NOMO-1 treated with DMSO at 0.1 percent for 48 hours (cell line): Measurements from ENCODE around the gene MUC5AC.
"Not testable (repeated sequence)": the region's sequence is repeated elsewhere in the genome, so short reads cannot be mapped to it uniquely, and the experiment has no call there.

Experiments
- DNase-seq: peaks from one replicate; lab custom pipeline; 2025; ENCODE audit not compliant: unreplicated experiment; lab: John Stamatoyannopoulos, UW

Gene MUC5AC

DNA sequence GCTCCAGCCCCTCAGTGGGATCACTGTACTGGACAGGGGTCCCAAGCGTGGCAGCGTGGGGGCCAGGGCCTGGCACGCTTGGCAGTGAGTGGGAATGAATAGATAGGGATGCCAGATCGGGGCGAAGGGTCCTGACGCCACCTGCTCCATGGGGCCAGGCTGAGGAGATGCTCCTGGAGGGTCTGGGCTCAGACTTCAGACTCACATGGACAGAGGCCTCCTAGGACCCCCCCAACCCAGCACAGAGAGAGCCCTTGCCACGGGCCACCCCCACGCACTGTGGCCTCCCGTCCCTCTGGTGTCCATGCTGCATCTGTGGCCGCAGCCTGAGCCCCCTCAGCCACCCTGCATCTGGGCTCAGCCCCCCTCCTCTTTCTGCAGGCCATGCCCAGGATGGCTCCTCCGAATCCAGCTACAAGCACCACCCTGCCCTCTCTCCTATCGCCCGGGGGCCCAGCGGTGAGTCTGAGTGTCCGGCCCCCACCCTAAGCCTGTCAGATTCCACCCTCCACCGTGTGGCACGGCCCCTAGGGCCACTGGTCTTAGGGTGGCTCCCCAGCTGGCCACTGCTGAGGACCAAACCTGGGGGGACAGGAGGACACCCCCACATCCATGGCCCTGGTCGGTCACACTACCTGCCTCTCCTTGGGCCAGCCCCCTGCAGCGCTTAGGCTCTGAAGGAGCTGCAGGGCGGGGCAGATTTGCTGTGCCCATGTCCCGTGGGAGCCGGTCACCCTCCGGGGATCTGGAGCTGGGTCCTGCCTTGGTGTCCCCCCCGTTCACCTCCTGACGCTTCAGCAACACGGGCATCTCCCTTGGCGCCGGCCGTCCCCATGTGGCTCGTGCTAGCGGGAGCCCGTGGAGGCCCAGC lies 2.7 kb downstream of the MUC5AC start:
- DNase-seq = no peak

DNA sequence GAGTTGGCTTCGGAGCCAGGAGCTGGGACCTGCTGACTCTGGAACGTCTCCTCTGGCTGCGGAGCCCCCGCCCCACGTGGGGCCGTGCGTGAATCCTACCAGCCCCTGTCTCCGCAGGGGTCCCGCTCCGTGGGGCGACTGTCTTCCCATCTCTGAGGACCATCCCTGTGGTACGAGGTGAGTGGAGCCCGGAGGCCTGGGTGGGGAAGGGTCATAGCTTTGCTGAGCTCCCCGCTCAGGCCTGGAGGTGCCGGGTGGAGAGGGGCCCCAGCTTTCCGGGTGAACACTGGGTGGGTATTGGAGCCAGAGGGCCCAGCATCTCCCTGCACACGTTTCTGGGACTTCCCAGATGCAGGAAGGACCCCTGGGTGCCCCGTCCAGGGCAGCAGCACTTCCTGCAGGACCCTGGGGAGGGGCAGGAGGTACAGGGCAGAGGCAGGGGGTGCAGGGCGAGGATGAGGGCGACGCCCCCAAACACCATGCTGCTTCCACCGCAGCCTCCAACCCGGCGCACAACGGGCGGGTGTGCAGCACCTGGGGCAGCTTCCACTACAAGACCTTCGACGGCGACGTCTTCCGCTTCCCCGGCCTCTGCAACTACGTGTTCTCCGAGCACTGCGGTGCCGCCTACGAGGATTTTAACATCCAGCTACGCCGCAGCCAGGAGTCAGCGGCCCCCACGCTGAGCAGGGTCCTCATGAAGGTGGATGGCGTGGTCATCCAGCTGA lies 3.8 kb downstream of the MUC5AC start:
- DNase-seq = no peak

DNA sequence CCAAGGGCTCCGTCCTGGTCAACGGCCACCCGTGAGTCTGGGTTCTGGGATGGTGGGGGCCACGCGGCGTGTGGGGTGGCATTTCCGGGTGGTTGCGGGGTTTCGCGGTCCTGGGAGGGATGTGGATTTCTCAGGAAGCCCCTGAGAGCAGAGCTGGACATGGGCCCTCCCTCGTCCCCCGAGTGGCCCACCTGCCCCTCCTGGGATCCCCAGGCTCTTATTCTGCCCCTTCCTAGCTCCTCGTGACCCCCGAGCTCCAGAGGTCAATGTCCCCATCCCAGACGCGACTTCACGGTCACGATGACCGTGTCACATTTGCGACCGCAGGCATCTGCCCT lies 4.4 kb downstream of the MUC5AC start:
- DNase-seq = no peak

DNA sequence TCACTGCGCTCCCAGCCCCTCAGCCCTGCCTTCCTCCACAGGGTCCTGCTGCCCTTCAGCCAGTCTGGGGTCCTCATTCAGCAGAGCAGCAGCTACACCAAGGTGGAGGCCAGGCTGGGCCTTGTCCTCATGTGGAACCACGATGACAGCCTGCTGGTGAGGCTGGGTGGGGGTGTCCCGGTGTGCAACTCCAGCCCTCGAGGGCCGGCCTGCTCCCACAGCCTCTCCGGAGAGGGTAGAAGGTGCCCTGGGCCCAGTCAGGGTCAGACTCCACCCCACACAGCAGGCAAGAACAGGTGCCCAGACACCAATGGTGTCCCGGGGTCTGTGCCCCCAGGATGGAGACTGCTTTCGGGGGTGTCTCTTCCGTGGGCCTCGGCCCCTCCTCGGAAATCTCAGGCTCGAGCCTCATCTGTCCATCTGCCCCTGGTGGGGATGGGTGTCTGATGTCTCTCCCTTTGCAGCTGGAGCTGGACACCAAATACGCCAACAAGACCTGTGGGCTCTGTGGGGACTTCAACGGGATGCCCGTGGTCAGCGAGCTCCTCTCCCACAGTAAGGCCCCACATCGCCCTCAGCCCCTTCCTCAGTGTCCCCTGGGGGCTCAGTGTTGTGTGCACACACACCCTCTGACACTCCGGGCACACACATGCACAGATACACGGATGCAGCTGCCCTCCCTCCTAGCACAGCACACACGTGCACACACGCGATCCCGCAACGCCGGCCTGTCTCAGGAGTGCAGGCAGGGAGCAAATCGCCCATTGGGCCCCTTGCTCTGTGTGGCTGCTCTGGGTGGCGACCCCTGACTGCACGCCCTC lies 4.9 kb downstream of the MUC5AC start:
- DNase-seq = no peak

DNA sequence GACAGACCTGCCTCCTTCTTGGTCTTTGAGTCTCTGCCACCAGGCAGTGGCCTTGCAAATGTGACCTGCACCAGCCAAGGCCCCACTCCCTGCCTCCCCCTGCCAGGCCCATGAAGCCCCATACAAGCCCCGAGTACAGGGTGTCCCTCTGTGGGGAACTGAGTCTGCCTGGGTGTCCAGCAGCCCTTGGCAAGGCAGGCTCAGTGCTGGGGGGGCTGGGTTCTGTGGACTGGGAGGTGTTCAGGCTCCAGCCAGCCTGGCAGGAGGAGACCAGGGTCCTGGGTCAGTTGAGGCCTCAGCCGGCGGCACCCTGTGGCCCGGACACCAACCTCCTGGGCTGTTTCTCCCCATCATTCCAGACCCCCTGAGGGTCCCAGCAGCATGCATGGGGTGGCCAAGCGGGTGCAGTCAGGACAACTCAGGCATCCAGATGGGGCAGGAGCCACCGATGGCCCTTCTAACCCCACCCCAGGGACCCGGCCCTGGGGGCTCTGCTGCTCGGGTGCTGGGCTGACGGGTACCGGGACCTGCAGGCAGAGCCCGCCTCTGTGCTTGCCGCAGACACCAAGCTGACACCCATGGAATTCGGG lies 5.7 kb downstream of the MUC5AC start:
- DNase-seq = no peak

DNA sequence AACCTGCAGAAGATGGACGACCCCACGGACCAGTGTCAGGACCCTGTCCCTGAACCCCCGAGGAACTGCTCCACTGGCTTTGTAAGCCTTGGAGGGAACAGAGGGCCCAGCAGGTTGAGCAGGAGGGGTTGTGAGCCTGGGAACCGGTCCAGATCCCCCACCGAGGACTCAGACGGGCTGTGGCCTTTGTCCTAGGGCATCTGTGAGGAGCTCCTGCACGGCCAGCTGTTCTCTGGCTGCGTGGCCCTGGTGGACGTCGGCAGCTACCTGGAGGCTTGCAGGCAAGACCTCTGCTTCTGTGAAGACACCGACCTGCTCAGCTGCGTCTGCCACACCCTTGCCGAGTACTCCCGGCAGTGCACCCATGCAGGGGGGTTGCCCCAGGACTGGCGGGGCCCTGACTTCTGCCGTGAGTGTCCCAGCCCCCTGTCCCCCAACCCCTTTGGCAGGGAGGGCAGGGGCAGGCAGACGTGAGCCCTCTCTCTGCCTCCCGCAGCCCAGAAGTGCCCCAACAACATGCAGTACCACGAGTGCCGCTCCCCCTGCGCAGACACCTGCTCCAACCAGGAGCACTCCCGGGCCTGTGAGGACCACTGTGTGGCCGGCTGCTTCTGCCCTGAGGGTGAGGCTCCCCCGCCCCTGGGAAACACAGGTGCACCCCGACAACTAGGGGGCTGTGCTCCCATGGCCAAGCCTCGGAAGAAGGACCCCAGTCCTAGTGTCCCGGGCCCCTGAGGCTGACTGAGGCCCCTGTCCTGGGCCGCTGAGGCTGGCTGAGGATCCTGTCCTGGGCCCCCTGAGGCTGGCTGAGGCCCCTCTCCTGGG lies 6.4 kb downstream of the MUC5AC start:
- no peak for DNase-seq

DNA sequence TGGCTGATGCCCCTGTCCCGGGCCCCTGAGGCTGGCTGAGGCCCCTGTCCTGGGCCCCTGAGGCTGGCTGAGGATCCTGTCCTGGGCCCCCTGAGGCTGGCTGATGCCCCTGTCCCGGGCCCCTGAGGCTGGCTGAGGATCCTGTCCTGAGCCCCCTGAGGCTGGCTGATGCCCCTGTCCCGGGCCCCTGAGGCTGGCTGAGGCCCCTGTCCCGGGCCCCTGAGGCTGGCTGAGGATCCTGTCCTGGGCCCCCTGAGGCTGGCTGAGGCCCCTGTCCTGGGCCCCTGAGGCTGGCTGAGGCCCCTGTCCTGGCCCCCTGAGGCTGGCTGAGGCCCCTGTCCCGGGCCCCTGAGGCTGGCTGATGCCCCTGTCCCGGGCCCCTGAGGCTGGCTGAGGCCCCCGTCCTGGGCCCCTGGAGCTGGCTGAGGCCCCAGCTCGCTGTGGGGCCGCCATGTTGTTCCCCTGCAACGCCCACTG lies 7.1 kb downstream of the MUC5AC start:
- not testable (repeated sequence) for DNase-seq

DNA sequence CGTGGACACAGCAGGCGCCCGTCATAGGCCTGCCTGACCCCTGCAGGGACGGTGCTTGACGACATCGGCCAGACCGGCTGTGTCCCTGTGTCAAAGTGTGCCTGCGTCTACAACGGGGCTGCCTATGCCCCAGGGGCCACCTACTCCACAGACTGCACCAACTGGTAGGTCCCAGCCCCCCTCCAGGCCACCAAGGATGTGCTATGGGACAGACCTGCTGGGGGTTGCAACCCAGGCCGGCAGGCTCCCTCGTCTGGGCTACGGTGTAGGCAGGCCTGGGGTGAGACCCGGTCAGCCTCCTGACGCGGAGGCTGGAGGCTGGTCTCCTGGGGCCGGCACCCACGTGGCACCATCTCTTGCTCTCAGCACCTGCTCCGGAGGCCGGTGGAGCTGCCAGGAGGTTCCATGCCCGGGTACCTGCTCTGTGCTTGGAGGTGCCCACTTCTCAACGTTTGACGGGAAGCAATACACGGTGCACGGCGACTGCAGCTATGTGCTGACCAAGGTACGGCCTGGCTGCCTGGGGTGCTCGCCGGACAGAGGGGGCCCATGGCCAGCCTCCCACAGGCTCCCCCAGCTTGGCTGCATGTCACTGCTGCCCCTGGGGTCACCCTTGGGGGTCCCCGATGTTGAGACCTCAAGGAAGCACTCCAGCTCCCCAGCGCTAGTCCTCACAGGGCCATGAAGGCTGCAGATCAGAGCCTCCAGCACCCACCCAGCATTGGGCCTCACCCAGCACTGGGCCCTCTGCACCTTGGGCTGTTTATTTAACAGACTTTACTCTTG lies 7.7 kb downstream of the MUC5AC start:
- no peak for DNase-seq

DNA sequence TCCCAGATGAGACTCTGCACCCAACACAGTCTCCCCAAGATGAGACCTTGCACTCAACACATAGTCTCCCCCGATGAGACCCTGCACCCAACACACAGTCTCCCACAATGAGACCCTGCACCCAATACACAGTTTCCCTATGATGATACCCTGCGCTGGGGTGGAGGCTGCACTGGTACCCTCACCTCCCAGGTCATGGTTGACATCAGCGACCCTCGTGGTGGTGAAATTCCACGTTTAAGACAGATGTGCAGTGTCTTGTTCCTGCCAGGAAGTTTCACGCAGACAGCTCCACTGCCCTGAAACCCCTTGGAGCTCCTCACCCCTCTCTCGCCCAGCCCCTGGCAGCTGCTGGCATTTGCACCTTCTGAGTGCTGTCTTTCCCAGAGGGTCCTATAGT lies 9.5 kb downstream of the MUC5AC start:
- DNase-seq = no peak

DNA sequence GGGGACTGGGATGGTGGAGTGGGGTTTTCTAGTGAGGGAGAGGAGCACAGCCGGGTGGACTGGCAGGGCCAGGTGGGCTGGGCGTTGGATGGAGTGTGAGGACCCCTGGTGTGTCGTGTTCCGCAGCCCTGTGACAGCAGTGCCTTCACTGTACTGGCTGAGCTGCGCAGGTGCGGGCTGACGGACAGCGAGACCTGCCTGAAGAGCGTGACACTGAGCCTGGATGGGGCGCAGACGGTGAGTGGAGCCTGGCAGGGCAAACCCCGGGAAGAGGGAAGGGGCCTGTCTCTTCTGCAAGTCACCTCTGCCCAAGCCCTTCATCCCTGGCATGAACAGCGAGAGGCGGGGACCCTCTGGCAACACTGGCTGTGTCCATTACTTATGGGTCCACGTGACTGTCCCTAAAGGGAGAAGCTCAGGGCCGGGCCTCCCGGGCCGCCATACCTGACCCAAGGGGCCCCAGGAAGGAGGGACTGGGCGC lies 10.0 kb downstream of the MUC5AC start:
- DNase-seq = no peak

DNA sequence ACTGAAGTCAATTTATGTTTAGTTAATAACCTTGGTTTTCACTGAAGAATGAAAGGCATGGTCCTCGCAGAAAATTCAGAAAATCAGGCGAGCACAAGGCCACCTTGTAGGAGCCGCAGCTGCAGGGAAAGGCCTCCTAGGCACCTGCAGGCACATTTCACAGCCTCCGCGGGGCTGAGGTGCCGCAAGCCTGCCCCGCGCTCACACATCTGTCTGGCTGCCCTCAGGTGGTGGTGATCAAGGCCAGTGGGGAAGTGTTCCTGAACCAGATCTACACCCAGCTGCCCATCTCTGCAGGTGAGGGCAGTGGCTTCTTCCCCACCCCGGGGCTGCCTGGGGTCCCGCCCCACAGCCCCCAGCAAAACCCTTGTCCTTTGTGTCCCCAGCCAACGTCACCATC lies 10.5 kb downstream of the MUC5AC start:
- no peak for DNase-seq

DNA sequence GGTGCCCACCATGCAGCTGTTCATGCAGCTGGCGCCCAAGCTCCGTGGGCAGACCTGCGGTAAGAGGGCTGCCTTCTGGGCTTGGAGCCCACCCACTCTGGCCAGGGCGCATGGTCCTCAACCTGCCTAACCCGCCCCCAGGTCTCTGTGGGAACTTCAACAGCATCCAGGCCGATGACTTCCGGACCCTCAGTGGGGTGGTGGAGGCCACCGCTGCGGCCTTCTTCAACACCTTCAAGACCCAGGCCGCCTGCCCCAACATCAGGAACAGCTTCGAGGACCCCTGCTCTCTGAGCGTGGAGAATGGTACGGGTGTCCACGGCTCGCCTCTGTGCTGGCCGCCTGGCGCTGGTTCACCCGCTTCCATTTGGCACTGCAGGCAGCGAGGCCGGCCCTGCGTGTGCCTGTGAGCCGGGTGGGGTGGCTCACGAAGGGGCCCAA lies 11.0 kb downstream of the MUC5AC start:
- DNase-seq = no peak

DNA sequence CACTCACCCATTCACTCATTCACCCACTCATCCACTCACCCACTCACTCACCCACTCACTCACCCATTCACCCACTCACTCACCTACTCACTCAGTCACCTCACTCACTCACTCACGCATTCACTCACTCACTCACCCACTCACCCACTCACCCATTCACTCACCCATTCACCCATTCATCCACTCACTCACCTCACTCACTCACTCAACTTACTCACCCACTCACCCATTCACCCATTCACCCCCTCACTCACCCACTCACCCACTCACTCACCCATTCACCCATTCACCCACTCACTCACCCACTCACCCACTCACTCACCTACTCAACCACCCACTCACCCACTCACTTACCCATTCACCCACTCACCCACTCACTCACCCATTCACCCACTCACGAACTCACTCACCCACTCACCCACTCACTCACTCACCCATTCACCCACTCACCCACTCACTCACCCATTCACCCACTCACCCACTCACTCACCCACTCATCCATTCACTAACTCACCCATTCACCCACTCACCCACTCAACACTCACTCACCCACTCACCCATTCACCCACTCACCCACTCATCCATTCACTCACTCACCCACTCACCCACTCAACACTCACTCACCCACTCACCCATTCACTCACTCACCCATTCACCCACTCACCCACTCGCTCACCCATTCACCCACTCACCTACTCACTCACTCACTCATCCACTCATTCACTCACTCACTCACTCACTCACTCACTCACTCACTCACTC lies 13.7 kb downstream of the MUC5AC start:
- DNase-seq = no peak

DNA sequence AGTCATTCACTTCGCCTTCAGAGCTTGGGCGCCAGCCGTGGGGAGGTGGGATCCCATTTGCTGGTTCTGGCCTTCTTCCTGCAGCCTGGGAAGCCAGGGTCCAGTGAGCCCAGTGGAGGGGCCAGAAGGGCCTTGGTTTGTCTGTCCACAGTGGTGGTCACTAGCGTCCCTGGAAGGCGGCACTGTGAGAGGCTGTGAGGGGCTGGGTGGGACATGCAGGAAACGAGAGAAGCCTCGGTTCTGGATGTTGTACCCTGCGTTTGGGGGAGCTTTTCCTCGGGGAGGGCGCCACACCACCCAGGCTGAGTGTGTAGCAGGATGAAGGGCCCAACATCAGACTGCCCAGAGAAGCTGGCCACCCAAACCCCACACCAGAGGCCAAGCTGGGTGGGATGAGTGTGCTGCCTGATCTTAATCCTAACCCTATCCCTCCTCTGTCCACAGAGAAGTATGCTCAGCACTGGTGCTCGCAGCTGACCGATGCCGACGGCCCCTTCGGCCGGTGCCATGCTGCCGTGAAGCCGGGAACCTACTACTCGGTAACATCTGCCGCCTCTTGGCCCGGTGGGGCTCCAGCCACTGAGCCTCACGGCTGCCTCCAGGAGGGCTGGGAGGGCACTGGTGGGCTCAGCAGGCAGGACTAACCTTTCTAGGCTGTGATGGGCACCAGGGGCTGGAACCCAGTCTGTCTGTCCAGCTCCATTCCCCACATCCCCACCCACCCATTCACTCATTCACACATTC lies 14.4 kb downstream of the MUC5AC start:
- no peak for DNase-seq

DNA sequence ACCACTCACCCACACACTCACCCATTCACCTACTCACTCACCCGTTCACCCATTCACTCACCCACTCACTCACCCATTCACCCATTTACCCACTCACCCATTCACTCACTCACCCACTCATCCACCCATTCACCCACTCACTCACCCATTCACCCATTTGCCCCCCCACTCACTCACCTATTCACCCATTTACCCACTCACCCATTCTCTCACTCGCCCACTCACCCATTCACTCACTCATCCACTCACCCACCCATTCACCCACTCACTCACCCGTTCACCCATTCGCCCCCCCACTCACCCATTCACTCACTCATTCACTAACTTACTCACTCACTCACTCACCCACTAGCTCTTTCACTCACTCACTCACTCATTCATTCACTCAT lies 15.0 kb downstream of the MUC5AC start:
- DNase-seq = no peak

DNA sequence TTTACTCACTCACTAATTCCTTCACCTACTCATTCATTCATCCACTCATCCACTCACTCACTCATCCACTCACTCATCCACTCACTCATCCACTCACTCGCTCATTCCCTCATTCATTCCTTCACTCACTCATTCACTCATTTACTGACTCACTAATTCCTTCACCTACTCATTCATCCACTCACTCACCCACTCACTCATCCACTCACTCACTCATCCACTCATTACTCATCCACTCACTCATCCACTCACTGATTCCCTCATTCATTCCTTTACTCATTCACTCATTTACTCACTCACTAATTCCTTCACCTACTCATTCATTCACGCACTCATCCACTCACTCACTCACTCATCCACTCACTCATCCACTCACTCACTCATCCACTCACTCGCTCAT lies 15.6 kb downstream of the MUC5AC start:
- not testable (repeated sequence) for DNase-seq

DNA sequence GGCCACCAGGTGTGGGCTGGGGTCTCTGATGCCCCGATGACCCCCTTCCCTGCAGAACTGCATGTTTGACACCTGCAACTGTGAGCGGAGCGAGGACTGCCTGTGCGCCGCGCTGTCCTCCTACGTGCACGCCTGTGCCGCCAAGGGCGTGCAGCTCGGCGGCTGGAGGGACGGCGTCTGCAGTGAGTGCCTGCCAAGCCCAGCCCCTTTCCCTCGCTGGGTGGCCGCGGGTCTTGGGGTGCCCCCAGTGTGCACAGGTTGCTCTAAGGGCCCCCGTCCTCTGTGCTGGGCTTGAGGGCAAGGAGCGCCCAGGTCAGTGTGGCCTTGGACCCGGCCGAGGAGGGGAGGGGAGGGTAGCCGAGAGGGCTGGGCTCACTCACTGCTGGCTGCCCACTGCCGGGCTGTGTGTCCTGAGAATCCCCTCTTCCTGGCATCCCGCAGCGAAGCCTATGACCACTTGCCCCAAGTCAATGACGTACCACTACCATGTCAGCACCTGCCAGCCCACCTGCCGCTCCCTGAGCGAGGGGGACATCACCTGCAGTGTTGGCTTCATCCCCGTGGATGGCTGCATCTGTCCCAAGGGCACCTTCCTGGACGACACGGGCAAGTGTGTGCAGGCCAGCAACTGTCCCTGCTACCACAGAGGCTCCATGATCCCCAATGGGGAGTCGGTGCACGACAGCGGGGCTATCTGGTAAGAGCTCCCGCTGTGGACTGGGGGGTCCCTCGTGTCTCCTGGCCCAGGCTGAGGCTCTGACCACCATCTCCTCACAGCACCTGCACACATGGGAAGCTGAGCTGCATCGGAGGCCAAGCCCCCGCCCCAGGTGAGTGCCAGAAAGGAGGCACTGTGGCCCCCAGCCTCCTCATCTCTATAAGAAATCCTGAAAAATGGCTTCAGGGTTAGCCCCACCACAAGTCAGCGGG lies 17.0 kb downstream of the MUC5AC start:
- no peak for DNase-seq
